Astrocyte (in vitro differentiated cells and primary cell): ENCODE measurements around the gene AKAP9.

Source experiments
- EZH2 ChIP-seq: IDR thresholded peaks from 2 replicates; pipeline ENCODE4 v1.6.1; 2012; ENCODE audit warnings: mild to moderate bottlenecking, low read length, inconsistent platforms; ENCODE audit not compliant: insufficient read depth
- TF ChIP-seq, protein P1 (sequence below): IDR thresholded peaks from 2 replicates; pipeline ENCODE4 v1.5.1; 2011; ENCODE audit warnings: low read depth, mild to moderate bottlenecking, inconsistent platforms, low read length, moderate library complexity; ENCODE audit not compliant: insufficient read depth

DNA sequence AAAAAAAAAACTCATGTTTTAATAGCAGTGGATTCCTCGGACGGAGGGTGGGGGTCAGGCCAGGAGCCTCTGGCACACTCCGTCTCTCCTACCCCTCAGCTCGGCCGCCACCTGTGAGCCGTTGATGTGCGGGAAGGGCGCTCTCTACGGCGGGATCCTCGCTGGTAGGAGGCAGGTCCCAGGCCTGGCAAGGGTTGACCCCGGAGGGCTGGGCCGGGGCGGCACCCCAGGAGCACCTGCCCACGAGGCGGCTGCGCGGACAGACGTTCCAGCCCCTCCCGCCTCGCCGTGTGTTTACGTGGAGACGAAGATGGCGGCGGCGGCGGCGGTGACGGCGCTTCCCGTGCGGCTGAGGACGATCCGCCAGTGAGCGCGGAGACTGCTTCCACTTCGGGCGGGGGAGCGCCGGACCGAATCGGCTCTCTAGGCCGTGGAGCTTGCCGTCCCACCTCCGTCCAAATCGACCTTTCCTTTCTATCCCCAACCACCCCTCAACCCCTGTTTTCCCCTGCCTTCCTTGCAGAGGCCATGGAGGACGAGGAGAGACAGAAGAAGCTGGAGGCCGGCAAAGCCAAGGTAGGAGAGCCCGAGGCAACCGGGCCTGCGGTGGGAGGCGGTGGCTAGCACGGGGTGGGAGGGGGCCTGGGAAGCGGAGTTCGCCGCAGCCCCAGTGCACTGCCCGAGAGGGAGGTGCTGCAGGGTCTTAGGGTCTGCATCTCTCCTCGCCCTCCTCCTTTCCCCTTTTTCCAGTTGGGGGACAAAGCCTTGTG is at the start of gene AKAP9:
- TF ChIP-seq, protein P1, sequence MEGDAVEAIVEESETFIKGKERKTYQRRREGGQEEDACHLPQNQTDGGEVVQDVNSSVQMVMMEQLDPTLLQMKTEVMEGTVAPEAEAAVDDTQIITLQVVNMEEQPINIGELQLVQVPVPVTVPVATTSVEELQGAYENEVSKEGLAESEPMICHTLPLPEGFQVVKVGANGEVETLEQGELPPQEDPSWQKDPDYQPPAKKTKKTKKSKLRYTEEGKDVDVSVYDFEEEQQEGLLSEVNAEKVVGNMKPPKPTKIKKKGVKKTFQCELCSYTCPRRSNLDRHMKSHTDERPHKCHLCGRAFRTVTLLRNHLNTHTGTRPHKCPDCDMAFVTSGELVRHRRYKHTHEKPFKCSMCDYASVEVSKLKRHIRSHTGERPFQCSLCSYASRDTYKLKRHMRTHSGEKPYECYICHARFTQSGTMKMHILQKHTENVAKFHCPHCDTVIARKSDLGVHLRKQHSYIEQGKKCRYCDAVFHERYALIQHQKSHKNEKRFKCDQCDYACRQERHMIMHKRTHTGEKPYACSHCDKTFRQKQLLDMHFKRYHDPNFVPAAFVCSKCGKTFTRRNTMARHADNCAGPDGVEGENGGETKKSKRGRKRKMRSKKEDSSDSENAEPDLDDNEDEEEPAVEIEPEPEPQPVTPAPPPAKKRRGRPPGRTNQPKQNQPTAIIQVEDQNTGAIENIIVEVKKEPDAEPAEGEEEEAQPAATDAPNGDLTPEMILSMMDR, result no peak
- TF ChIP-seq EZH2, result no peak
